Stomach (tissue), 9 donors: ENCODE results near the gene SLC25A38. TPM values are rescaled to one million over a fixed set of nuclear protein-coding genes. Genes with fewer than 3 reads are reported as not detected.

Experiments used
- DNase-seq, 2 donors: peaks; one replicate each; pipeline versions ENCODE4 v3.0.0 to v3.0.0-alpha.2; 2013 to 2019
- H3K27ac ChIP-seq, 5 donors: fragments of 200-600 bp in 4 of 5; sonication (generic) in 4 of 5; one replicate each; pipeline ENCODE4 v1.5.1; 2013 to 2019; ENCODE audit warnings: mild to moderate bottlenecking in 1 of 5, moderate library complexity in 1 of 5
- H3K27me3 ChIP-seq, 3 donors: fragments of 200-600 bp; sonication (generic); one replicate each; pipeline ENCODE4 v1.5.1; 2017 to 2019; ENCODE audit warnings: mixed run types in 1 of 3
- H3K36me3 ChIP-seq, 4 donors: fragments of 200-600 bp; sonication (generic); 1 replicate in 3 of 4; 2 replicates in 1 of 4; pipeline ENCODE4 v1.5.1; 2016 to 2019
- H3K4me1 ChIP-seq, 4 donors: fragments of 200-600 bp; sonication (generic); one replicate each; pipeline ENCODE4 v1.5.1; 2016 to 2019
- H3K4me3 ChIP-seq, 4 donors: fragments of 200-600 bp; sonication (generic) in 3 of 4; one replicate each; pipeline ENCODE4 v1.5.1; 2016 to 2019; ENCODE audit warnings: mild to moderate bottlenecking in 1 of 4
- H3K9me3 ChIP-seq, 4 donors: fragments of 200-600 bp; sonication (generic); one replicate each; pipeline ENCODE4 v1.5.1; 2016 to 2019
- CTCF ChIP-seq, 7 experiments: fragments of 450-650 bp in 4 of 7; fragments of 200-600 bp in 3 of 7; sonication (generic) in 3 of 7; IDR thresholded peaks; one replicate each; pipeline ENCODE4 v1.5.1; 2016 to 2019; ENCODE audit warnings: antibody characterized with exemption in 7 of 7, control low read depth in 2 of 7, mild to moderate bottlenecking in 1 of 7
- EP300 ChIP-seq: sonication (generic); formaldehyde crosslinking; IDR thresholded peaks from one replicate; pipeline ENCODE4 v1.6.1; 2017; ENCODE audit warnings: antibody characterized with exemption
- POLR2A ChIP-seq, 4 donors: fragments of 450-650 bp; IDR thresholded peaks; one replicate each; pipeline ENCODE4 v1.6.1; 2016; ENCODE audit warnings: antibody characterized with exemption in 4 of 4, control low read depth in 2 of 4, mild to moderate bottlenecking in 1 of 4, moderate library complexity in 1 of 4
- POLR2AphosphoS5 ChIP-seq, 3 donors: sonication (generic); formaldehyde crosslinking; IDR thresholded peaks; one replicate each; pipeline ENCODE4 v1.6.1; 2016; ENCODE audit warnings: antibody characterized with exemption in 3 of 3
- WGBS, 5 donors: extraction: QIAGEN DNeasy Blood & Tissue Kit in 3 of 5; methylation state at CpG; one replicate each; pipeline versions ENCODE4 v1.1.5 to v1.1.7; 2013 to 2018; 5-methylcytosine and 5-hydroxymethylcytosine counted together
- intact Hi-C: fragments of 100-400 bp; cut with DNase I; formaldehyde crosslinking; loops from one replicate; pipeline ENCODE4 v1.15.1; 2023; ENCODE audit warnings: low total_unique reads
- polyA plus RNA-seq, 3 donors: library from polyadenylated mRNA; stranded (reverse); fragments of 200-250 nt; gene quantifications; one replicate each; pipeline ENCODE4 v1.2.3, GENCODE V29; 2013
- total RNA-seq, 5 donors: library from RNA; depleted of rRNA; stranded (reverse); fragments of >200 nt; gene quantifications; one replicate each; pipeline versions ENCODE4 v1.1.0 to v1.2.3, GENCODE V29; 2014 to 2016
- donor health status: healthy with polysubstance abuse.
- donor health status: Bipolar disorder and iron deficiency.
- donor health status: healthy.

Gene SLC25A38
- total and polyA plus RNA-seq, 8 donors, result 14.7 to 119 (median 28.9) TPM

- peaks cover 0 to under 1% (median 0%) of the 10 kb centered on the region in 4 donors for H3K36me3 ChIP-seq
- peak overlapping the region; percentile 69 to 84 (median 80) for H3K4me3 ChIP-seq
- peak; percentile 98 to 99 for DNase-seq
- no peaks in the 10 kb centered on the region for H3K27me3 ChIP-seq
- peaks cover 23 to 66% (median 49%) of the 10 kb centered on the region in 4 donors for H3K4me1 ChIP-seq
- no peaks in the 10 kb centered on the region for H3K9me3 ChIP-seq
- intact Hi-C loops, result no loop called here
- WGBS, 5 donors, result 0 to 1% (median 0%) methylated on average over 37 to 66 of the region's 66 CpGs
- TF ChIP-seq EP300, result no peak
- peak in 4 of 7 experiments; percentile 12 to 39 (median 26) for TF ChIP-seq CTCF (IDR thresholded peaks at IDR 0.05)
- TF ChIP-seq POLR2AphosphoS5 (IDR thresholded peaks at IDR 0.05), result peak; percentile 68 to 94 (median 93)
- peak in 2 of 4 donors; percentile 83 to 91 for TF ChIP-seq POLR2A (IDR thresholded peaks at IDR 0.05)
- peak overlapping the region; percentile 92 to 98 (median 97) for H3K27ac ChIP-seq
Observed at GRCh38 chr3:39383881-39384664, 903 bp downstream of the SLC25A38 start.

- TF ChIP-seq EP300, result no peak
- no peak for TF ChIP-seq POLR2A (IDR thresholded peaks at IDR 0.05)
- no peak for TF ChIP-seq POLR2AphosphoS5 (IDR thresholded peaks at IDR 0.05)
- no peak for TF ChIP-seq CTCF (IDR thresholded peaks at IDR 0.05)
- WGBS, 5 donors, result 40 to 52% (median 44%) methylated on average over 14 of the region's 14 CpGs
- intact Hi-C loops, result no loop called here
- peak overlapping the region; percentile 65 to 98 (median 95) for H3K27ac ChIP-seq
- H3K9me3 ChIP-seq, result no peaks in the 10 kb centered on the region
- no peaks in the 10 kb centered on the region for H3K27me3 ChIP-seq
- H3K4me1 ChIP-seq, result peaks cover 23 to 64% (median 51%) of the 10 kb centered on the region in 4 donors
- peak overlapping the region; percentile 69 to 84 (median 80) for H3K4me3 ChIP-seq
- no peak for DNase-seq
- H3K36me3 ChIP-seq, result peaks cover 0 to 6% (median 5%) of the 10 kb centered on the region in 4 donors
Observed at GRCh38 chr3:39384665-39385000, 1.5 kb downstream of the SLC25A38 start.

- H3K27ac ChIP-seq, result peak overlapping the region in 1 of 5 donors; percentile 98
- intact Hi-C loops, result no loop called here
- H3K36me3 ChIP-seq, result peaks cover 4 to 15% (median 14%) of the 10 kb centered on the region in 4 donors
- H3K4me3 ChIP-seq, result peak overlapping the region in 1 of 4 donors; percentile 69
- H3K27me3 ChIP-seq, result no peaks in the 10 kb centered on the region
- WGBS, 5 donors, result 60 to 72% (median 66%) methylated on average over 9 of the region's 9 CpGs
- TF ChIP-seq POLR2AphosphoS5 (IDR thresholded peaks at IDR 0.05) (no peak), EP300 (no peak), CTCF (IDR thresholded peaks at IDR 0.05) (no peak), POLR2A (IDR thresholded peaks at IDR 0.05) (no peak)
- no peaks in the 10 kb centered on the region for H3K9me3 ChIP-seq
- peaks cover 23 to 61% (median 50%) of the 10 kb centered on the region in 4 donors for H3K4me1 ChIP-seq
- no peak for DNase-seq
Observed at GRCh38 chr3:39385456-39386090, 2.4 kb downstream of the SLC25A38 start.

- Histone ChIP-seq H3K27ac (no peak overlapping the region), H3K4me1 (peaks cover 23 to 61% (median 50%) of the 10 kb centered on the region in 4 donors), H3K9me3 (no peaks in the 10 kb centered on the region), H3K27me3 (no peaks in the 10 kb centered on the region), H3K36me3 (peaks cover 12 to 23% (median 21%) of the 10 kb centered on the region in 4 donors), H3K4me3 (no peak overlapping the region)
- TF ChIP-seq CTCF (IDR thresholded peaks at IDR 0.05) (no peak), EP300 (no peak), POLR2A (IDR thresholded peaks at IDR 0.05) (no peak), POLR2AphosphoS5 (IDR thresholded peaks at IDR 0.05) (no peak)
- intact Hi-C loops, result no loop called here
- 70 to 75% (median 71%) methylated on average over 5 of the region's 5 CpGs for WGBS, 5 donors
- no peak for DNase-seq
Observed at GRCh38 chr3:39386318-39386717, 3.1 kb downstream of the SLC25A38 start.
